ENCODE measurements around the gene CAAP1. TPM values are rescaled to one million over a fixed set of nuclear protein-coding genes. Genes with fewer than 3 reads are reported as not detected.
A peak's percentile ranks its signal among the peaks of the same experiment; 100 is the strongest.

Gene CAAP1
- 10 to 100 TPM; 11.5 to 38.6 (median 19.0) TPM for total RNA-seq

GRCh38 chr9:26892251-26893029 lies at the start of gene CAAP1:
Gene CAAP1, minus strand, starts transcription at chr9:26892802. Its CDS starts 87 bp downstream, at chr9:26892715.
- ATAC-seq (replicated peaks in 6 of 8) = peak; percentile 91 to 98 (median 96)
- Histone ChIP-seq H3K4me3 (peak within 1 kb of the TSS; percentile 90 to 99 (median 93)), H3K4me1 (replicated peaks in 1 of 2) (peaks cover 6 to 10% of the 10 kb centered on the region in 2 donors), H3K27ac (peak within 1 kb of the TSS; percentile 95 to 98)
- WGBS, 10 experiments = 0 to 8% (median 2%) methylated on average over 2 to 24 of the region's 70 CpGs; no CpG with 5 or more reads in 1 of the 10 experiments
- in situ Hi-C loops (cut with MboI; ENCODE audit: low pct_unique_long_range_greater_than_20kb in 2 of 9, low sequenced_read_pairs in 9 of 9, unreplicated experiment in 9 of 9) = no loop called here

GRCh38 chr9:26940779-26941178 lies 48.2 kb upstream of the CAAP1 start:
- Histone ChIP-seq H3K4me1 (replicated peaks in 1 of 2) (peaks cover 22 to 28% of the 10 kb centered on the region in 2 donors), H3K4me3 (no peak overlapping the region), H3K27ac (no peak overlapping the region)
- 80 to 100% (median 100%) methylated on average over 1 of the region's 1 CpG; no CpG with 5 or more reads in 5 of the 10 experiments for WGBS, 10 experiments
- no peak for ATAC-seq (replicated peaks in 6 of 8)
- in situ Hi-C loops (cut with MboI; ENCODE audit: low pct_unique_long_range_greater_than_20kb in 2 of 9, low sequenced_read_pairs in 9 of 9, unreplicated experiment in 9 of 9) = no loop called here

GRCh38 chr9:26939955-26940711 lies 47.5 kb upstream of the CAAP1 start:
- ATAC-seq (replicated peaks in 6 of 8) = peak in 1 of 8 experiments; percentile 60
- Histone ChIP-seq H3K4me3 (no peak overlapping the region), H3K27ac (no peak overlapping the region), H3K4me1 (replicated peaks in 1 of 2) (peaks cover 22 to 25% of the 10 kb centered on the region in 2 donors)
- WGBS, 10 experiments = 58 to 100% (median 89%) methylated on average over 1 to 3 of the region's 3 CpGs
- in situ Hi-C loops (cut with MboI; ENCODE audit: low pct_unique_long_range_greater_than_20kb in 2 of 9, low sequenced_read_pairs in 9 of 9, unreplicated experiment in 9 of 9) = no loop called here

- in situ Hi-C loops (cut with MboI; ENCODE audit: low pct_unique_long_range_greater_than_20kb in 2 of 9, low sequenced_read_pairs in 9 of 9, unreplicated experiment in 9 of 9) = no loop called here
- Histone ChIP-seq H3K4me1 (replicated peaks in 1 of 2) (peaks cover 15 to 19% of the 10 kb centered on the region in 2 donors), H3K4me3 (no peak overlapping the region), H3K27ac (no peak overlapping the region)
- 97 to 100% (median 100%) methylated on average over 3 of the region's 3 CpGs; no CpG with 5 or more reads in 6 of the 10 experiments for WGBS, 10 experiments
- no peak for ATAC-seq (replicated peaks in 6 of 8)
Measured at GRCh38 chr9:26937816-26938371, 45.3 kb upstream of the CAAP1 start.

GRCh38 chr9:26935847-26936246 lies 43.2 kb upstream of the CAAP1 start:
- Histone ChIP-seq H3K27ac (peak overlapping the region; percentile 58 to 79), H3K4me3 (no peak overlapping the region), H3K4me1 (replicated peaks in 1 of 2) (peaks cover 15 to 16% of the 10 kb centered on the region in 2 donors)
- in situ Hi-C loops (cut with MboI; ENCODE audit: low pct_unique_long_range_greater_than_20kb in 2 of 9, low sequenced_read_pairs in 9 of 9, unreplicated experiment in 9 of 9) = no loop called here
- ATAC-seq (replicated peaks in 6 of 8) = no peak

GRCh38 chr9:26928902-26929495 lies 36.4 kb upstream of the CAAP1 start:
- in situ Hi-C loops (cut with MboI; ENCODE audit: low pct_unique_long_range_greater_than_20kb in 2 of 9, low sequenced_read_pairs in 9 of 9, unreplicated experiment in 9 of 9) = no loop called here
- Histone ChIP-seq H3K27ac (no peak overlapping the region), H3K4me3 (no peak overlapping the region), H3K4me1 (replicated peaks in 1 of 2) (no peaks in the 10 kb centered on the region)
- WGBS, 10 experiments = 84 to 100% (median 96%) methylated on average over 3 to 6 of the region's 8 CpGs; no CpG with 5 or more reads in 1 of the 10 experiments
- ATAC-seq (replicated peaks in 6 of 8) = peak in 3 of 8 experiments; percentile 41 to 64 (median 54)

- H3K27ac ChIP-seq = no peak overlapping the region
- in situ Hi-C loops (cut with MboI; ENCODE audit: low pct_unique_long_range_greater_than_20kb in 2 of 9, low sequenced_read_pairs in 9 of 9, unreplicated experiment in 9 of 9) = no loop called here
- WGBS, 10 experiments = 74 to 100% (median 100%) methylated on average over 2 to 4 of the region's 4 CpGs
- H3K4me1 ChIP-seq (replicated peaks in 1 of 2) = no peaks in the 10 kb centered on the region
- no peak for ATAC-seq (replicated peaks in 6 of 8)
- no peak overlapping the region for H3K4me3 ChIP-seq
Measured at GRCh38 chr9:26925609-26926008, 33.0 kb upstream of the CAAP1 start.

GRCh38 chr9:26919698-26920097 lies 27.1 kb upstream of the CAAP1 start:
- ATAC-seq (replicated peaks in 6 of 8) = no peak
- Histone ChIP-seq H3K4me3 (no peak overlapping the region), H3K27ac (no peak overlapping the region), H3K4me1 (replicated peaks in 1 of 2) (no peaks in the 10 kb centered on the region)
- WGBS, 10 experiments = 0 to 100% (median 76%) methylated on average over 1 of the region's 1 CpG; no CpG with 5 or more reads in 4 of the 10 experiments
- in situ Hi-C loops (cut with MboI; ENCODE audit: low pct_unique_long_range_greater_than_20kb in 2 of 9, low sequenced_read_pairs in 9 of 9, unreplicated experiment in 9 of 9) = no loop called here

GRCh38 chr9:26913138-26913668 lies 20.6 kb upstream of the CAAP1 start:
- Histone ChIP-seq H3K27ac (no peak overlapping the region), H3K4me3 (no peak overlapping the region), H3K4me1 (replicated peaks in 1 of 2) (no peaks in the 10 kb centered on the region)
- peak in 2 of 8 experiments; percentile 16 to 91 for ATAC-seq (replicated peaks in 6 of 8)
- WGBS, 10 experiments = 56 to 100% (median 87%) methylated on average over 1 to 2 of the region's 2 CpGs; no CpG with 5 or more reads in 2 of the 10 experiments
- in situ Hi-C loops (cut with MboI; ENCODE audit: low pct_unique_long_range_greater_than_20kb in 2 of 9, low sequenced_read_pairs in 9 of 9, unreplicated experiment in 9 of 9) = no loop called here

GRCh38 chr9:26904671-26905070 lies 12.1 kb upstream of the CAAP1 start:
- ATAC-seq (replicated peaks in 6 of 8) = no peak
- Histone ChIP-seq H3K4me3 (no peak overlapping the region), H3K4me1 (replicated peaks in 1 of 2) (no peaks in the 10 kb centered on the region), H3K27ac (no peak overlapping the region)
- 78 to 100% (median 100%) methylated on average over 1 of the region's 1 CpG; no CpG with 5 or more reads in 2 of the 10 experiments for WGBS, 10 experiments
- in situ Hi-C loops (cut with MboI; ENCODE audit: low pct_unique_long_range_greater_than_20kb in 2 of 9, low sequenced_read_pairs in 9 of 9, unreplicated experiment in 9 of 9) = no loop called here

- no peak for ATAC-seq (replicated peaks in 6 of 8)
- Histone ChIP-seq H3K4me1 (replicated peaks in 1 of 2) (no peaks in the 10 kb centered on the region), H3K4me3 (no peak overlapping the region), H3K27ac (no peak overlapping the region)
- 54 to 100% (median 92%) methylated on average over 1 to 3 of the region's 3 CpGs; no CpG with 5 or more reads in 2 of the 10 experiments for WGBS, 10 experiments
- in situ Hi-C loops (cut with MboI; ENCODE audit: low pct_unique_long_range_greater_than_20kb in 2 of 9, low sequenced_read_pairs in 9 of 9, unreplicated experiment in 9 of 9) = no loop called here
Measured at GRCh38 chr9:26904070-26904469, 11.5 kb upstream of the CAAP1 start.

GRCh38 chr9:26893030-26893676 lies 551 bp upstream of the CAAP1 start:
- Histone ChIP-seq H3K4me3 (peak overlapping the region; percentile 90 to 99 (median 93)), H3K4me1 (replicated peaks in 1 of 2) (peaks cover 6 to 10% of the 10 kb centered on the region in 2 donors), H3K27ac (peak overlapping the region; percentile 10 to 98)
- in situ Hi-C loops (cut with MboI; ENCODE audit: low pct_unique_long_range_greater_than_20kb in 2 of 9, low sequenced_read_pairs in 9 of 9, unreplicated experiment in 9 of 9) = no loop called here
- no peak for ATAC-seq (replicated peaks in 6 of 8)
- 0 to 52% (median 33%) methylated on average over 2 to 7 of the region's 7 CpGs for WGBS, 10 experiments
